Tibial nerve (tissue), 4 donors: ENCODE data around the gene TUBA3E. TPM values are rescaled to one million over a fixed set of nuclear protein-coding genes. Genes with fewer than 3 reads are reported as not detected.
A peak's percentile ranks its signal among the peaks of the same experiment; 100 is the strongest.
"Not testable (repeated sequence)": the region's sequence is repeated elsewhere in the genome, so short reads cannot be mapped to it uniquely, and the experiment has no call there.

Source experiments
- DNase-seq, 2 donors: peaks; one replicate each; pipeline ENCODE4 v3.0.0-alpha.2; 2019; ENCODE audit warnings: low spot score in 2 of 2
- H3K27ac ChIP-seq, 4 donors: fragments of 200-600 bp; sonication (generic) in 3 of 4; one replicate each; pipeline ENCODE4 v1.5.1; 2017 to 2019; ENCODE audit warnings: mild to moderate bottlenecking in 1 of 4
- H3K27me3 ChIP-seq, 2 donors: fragments of 200-600 bp; sonication (generic) in 1 of 2; one replicate each; pipeline versions ENCODE4 v1.5.1 to v1.6.0; 2017 to 2019
- H3K36me3 ChIP-seq, 3 donors: fragments of 200-600 bp; sonication (generic); one replicate each; pipeline ENCODE4 v1.5.1; 2018 to 2019
- H3K4me1 ChIP-seq, 4 donors: fragments of 200-600 bp; sonication (generic) in 3 of 4; one replicate each; pipeline ENCODE4 v1.5.1; 2017 to 2019
- H3K4me3 ChIP-seq, 4 donors: fragments of 200-600 bp; sonication (generic) in 3 of 4; one replicate each; pipeline ENCODE4 v1.5.1; 2017 to 2019; ENCODE audit warnings: mild to moderate bottlenecking in 1 of 4, moderate library complexity in 1 of 4
- H3K9me3 ChIP-seq, 4 donors: fragments of 200-600 bp; sonication (generic) in 3 of 4; one replicate each; pipeline ENCODE4 v1.5.1; 2017 to 2019
- EP300 ChIP-seq, 2 donors: sonication (generic); formaldehyde crosslinking; IDR thresholded peaks; one replicate each; pipeline ENCODE4 v1.6.1; 2017; ENCODE audit warnings: antibody characterized with exemption in 2 of 2, mild to moderate bottlenecking in 1 of 2
- POLR2A ChIP-seq, 2 donors: fragments of 450-650 bp; IDR thresholded peaks; one replicate each; pipeline ENCODE4 v1.6.1; 2017; ENCODE audit warnings: antibody characterized with exemption in 2 of 2, mild to moderate bottlenecking in 2 of 2, moderate library complexity in 2 of 2
- WGBS, 2 donors: methylation state at CpG; one replicate each; pipeline ENCODE4 v1.1.5; 2018; 5-methylcytosine and 5-hydroxymethylcytosine counted together
- total RNA-seq, 4 donors: library from RNA; depleted of rRNA; stranded (reverse); fragments of >200 nt; gene quantifications; one replicate each; pipeline ENCODE4 v1.1.0, GENCODE V29; 2016
- TF ChIP-seq, protein P1 (sequence below), 5 experiments: fragments of 200-600 bp in 3 of 5; fragments of 450-650 bp in 2 of 5; sonication (generic) in 3 of 5; IDR thresholded peaks; one replicate each; pipeline ENCODE4 v1.5.1; 2016 to 2019; ENCODE audit warnings: antibody characterized with exemption in 5 of 5, mild to moderate bottlenecking in 3 of 5, moderate library complexity in 2 of 5

TUBA3E gene
- total RNA-seq, 4 donors from 2014 or later, result not detected

DNA sequence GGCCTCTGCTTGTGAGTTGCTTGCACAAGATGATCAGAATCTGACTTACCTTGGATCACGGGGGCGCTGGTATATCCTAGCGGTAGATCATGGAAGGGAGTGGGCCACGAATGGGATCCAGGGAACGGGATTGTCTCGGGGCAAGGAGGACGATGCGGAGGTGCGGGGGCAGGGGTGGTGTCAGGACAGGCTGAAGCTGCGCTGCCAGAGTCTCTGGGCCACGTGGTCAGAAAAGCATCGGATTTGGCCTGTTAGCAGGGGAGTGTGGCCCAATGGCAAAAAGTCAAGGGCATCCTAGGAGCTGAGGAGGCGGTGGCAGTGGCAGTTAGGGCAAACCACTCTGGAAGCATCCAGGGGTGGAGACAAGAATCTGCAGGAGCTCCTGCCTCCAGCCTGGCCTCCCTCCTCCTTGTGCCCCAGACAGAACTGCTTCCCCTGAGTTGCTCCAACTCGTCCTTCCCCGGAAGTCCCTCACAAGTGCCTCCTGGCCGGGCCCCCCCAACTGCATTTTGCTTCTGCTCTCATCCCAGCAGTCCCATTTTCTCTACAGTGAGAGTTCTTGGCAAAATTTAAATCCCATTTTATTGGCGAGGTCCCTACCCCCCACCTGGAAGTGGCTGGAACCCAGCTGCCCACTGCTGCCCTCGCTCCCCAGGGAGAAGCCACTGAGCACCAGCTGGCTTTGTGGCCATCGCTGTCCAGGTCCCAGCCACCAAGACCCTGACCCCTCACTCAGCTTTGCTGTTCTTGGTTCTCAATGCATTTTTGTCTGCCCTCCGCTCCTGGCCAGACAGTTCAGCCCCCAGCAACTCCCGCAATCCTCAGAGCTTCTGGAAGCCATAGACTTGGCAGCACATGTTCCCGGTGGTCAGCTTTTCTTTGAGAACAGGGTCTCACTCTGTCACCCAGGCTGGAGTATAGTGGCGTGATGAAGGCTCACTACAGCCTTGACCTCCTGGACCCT is 47.8 kb downstream of the TUBA3E start:
- no peaks in the 10 kb centered on the region for H3K9me3 ChIP-seq
- no peaks in the 10 kb centered on the region for H3K27me3 ChIP-seq
- TF ChIP-seq EP300 (IDR thresholded peaks at IDR 0.05) (no peak), POLR2A (IDR thresholded peaks at IDR 0.05) (no peak)
- TF ChIP-seq, protein P1, sequence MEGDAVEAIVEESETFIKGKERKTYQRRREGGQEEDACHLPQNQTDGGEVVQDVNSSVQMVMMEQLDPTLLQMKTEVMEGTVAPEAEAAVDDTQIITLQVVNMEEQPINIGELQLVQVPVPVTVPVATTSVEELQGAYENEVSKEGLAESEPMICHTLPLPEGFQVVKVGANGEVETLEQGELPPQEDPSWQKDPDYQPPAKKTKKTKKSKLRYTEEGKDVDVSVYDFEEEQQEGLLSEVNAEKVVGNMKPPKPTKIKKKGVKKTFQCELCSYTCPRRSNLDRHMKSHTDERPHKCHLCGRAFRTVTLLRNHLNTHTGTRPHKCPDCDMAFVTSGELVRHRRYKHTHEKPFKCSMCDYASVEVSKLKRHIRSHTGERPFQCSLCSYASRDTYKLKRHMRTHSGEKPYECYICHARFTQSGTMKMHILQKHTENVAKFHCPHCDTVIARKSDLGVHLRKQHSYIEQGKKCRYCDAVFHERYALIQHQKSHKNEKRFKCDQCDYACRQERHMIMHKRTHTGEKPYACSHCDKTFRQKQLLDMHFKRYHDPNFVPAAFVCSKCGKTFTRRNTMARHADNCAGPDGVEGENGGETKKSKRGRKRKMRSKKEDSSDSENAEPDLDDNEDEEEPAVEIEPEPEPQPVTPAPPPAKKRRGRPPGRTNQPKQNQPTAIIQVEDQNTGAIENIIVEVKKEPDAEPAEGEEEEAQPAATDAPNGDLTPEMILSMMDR (IDR thresholded peaks at IDR 0.05), result no peak
- peaks cover 0 to 49% (median 0%) of the 10 kb centered on the region in 3 donors for H3K36me3 ChIP-seq
- H3K4me1 ChIP-seq, result no peaks in the 10 kb centered on the region
- no peak overlapping the region for H3K4me3 ChIP-seq
- WGBS, 2 donors, result 88 to 90% methylated on average over 23 of the region's 23 CpGs
- no peak overlapping the region for H3K27ac ChIP-seq
- DNase-seq, result no peak

DNA sequence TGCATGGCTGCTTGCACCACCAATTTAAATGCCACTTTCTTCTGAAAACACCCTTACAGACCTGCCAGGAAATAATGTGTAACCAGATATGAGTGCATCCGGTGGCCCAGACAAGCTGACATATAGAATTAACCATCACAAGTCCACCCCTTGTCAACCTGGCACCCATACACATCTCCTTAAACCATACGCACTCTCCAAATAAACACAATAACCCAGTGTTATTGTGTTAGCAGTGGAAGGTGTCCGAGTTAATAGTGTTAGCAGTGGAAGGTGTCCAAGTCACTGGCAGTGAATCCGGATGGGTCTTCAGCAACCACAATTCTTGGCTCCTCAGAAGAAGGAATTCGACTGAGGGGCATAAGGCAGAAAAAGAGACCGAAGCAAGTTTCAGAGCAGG is 49.7 kb downstream of the TUBA3E start:
- not testable (repeated sequence) for H3K4me3 ChIP-seq, H3K27me3 ChIP-seq, H3K27ac ChIP-seq, H3K9me3 ChIP-seq, DNase-seq
- WGBS, 2 donors, result 66 to 68% methylated on average over 6 of the region's 6 CpGs
- H3K4me1 ChIP-seq, result peaks cover 0 to 10% (median 0%) of the 10 kb centered on the region in 4 donors
- H3K36me3 ChIP-seq, result peaks cover 0 to 29% (median 0%) of the 10 kb centered on the region in 3 donors

DNA sequence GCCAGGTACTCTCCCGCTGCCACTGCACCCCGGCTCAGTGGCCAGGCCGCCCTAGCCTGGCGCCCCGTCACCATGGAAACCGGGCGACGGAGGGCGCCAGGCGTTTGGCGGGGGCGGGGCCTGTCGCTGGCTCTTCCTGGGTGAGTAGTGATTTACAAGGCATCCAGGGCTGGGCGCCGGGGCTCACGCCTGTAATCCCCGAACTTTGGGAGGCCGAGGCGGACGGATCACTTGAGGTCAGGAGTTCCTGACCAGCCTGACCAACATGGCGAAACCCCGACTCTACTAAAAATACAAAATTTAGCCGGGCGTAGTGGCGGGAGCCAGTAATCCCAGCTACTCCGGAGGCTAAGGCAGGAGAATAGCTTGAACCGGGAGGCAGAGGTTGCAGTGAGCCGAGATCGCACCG is 53.2 kb downstream of the TUBA3E start, which contains the start of gene CCDC74B:
CCDC74B (minus strand) TSS at position 107 of the 409 bp plus-strand sequence. CDS start 116 bp downstream, outside the sequence.
- not testable (repeated sequence) for H3K27me3 ChIP-seq, H3K9me3 ChIP-seq, H3K36me3 ChIP-seq, H3K27ac ChIP-seq
- 11 to 18% methylated on average over 15 to 17 of the region's 30 CpGs for WGBS, 2 donors
- Histone ChIP-seq H3K4me3 (peak within 1 kb of the TSS; percentile 4 to 52 (median 28)), H3K4me1 (peaks cover 0 to 10% (median 0%) of the 10 kb centered on the region in 4 donors)
- DNase-seq, result peak; percentile 19 to 24

DNA sequence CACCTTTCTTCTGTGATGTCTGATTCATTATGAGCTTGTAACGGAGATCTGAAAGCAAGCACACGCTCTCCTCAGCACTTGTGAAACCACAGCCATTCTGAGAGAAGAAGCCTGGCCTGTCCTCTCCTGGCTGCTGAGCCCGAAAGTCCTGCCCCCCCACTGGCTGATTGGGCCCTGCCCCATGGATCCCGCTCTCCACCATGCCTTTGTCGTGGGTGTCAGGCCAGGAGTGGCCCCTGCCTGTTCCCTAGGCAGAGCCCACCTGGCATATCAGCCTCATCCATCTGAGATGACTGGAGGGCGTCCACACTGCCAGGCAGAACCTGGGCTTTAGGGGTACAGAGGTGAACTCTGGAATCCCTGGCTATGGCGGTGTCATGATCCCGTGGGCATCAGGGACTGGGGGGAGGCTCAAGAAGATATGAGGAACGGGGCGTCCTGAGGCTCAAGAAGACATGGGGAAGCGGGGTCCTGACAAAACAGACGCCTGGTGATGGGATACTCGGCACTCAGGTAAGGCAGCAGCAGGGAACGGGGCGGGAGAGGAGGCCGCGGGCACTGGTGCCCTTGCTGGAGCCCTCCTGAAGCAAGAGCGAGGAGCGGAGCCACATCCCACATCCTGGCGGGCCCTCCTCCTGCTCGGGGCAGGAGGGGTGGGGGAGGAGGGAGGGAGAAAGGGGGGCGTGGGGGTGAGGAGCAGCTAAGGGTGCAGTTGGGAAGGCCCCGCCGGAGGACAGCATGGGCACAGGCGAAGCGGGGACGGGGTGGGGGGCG is 54.8 kb downstream of the TUBA3E start:
- 49 to 58% methylated on average over 16 to 18 of the region's 28 CpGs for WGBS, 2 donors
- not testable (repeated sequence) for H3K36me3 ChIP-seq, H3K27ac ChIP-seq, H3K27me3 ChIP-seq, H3K9me3 ChIP-seq, DNase-seq
- Histone ChIP-seq H3K4me1 (peaks cover 0 to 10% (median 0%) of the 10 kb centered on the region in 4 donors), H3K4me3 (peak overlapping the region in 3 of 4 donors; percentile 4 to 52 (median 28))

DNA sequence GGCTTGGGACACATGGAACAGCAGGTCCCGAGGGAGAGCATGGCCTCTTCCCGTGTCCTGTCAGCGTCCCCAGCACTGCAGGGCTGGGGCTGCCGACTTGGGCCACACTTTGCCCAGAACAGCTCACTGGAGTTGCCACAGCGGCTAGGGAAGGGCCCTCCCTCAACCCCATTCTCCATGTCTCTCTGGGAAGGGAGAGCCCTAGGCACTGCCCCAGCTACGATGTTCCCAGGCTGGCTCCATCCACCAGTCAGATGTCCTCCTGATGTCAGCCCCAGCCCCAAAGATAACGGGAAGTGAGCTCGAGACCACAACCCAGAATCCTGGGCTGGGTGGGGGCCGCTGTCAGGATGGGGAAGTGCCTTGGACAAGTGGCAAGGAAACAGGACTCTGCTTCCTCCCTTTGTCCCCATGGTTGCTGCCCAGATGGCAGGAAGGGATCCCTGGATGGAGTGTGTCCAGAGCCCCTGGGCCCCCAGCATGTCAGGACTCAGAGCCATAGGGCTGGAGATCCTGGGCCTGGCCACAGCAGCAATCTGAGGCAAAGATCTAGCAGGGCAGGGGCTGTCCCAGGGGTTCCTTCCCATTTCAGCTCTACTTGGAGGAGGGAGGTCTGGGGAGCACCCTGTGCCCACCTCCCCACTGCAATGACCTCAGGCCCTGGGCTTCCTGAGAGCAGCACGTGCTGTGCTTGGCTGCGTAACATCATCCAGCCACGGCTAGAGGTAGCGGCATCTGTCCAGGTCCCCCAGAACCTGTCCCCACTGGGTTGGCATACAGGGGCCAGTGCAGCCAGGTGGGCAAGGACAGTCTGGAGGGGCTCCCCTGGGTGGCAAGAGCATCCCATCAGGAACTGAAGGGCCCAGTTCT is 55.6 kb downstream of the TUBA3E start:
- 77 to 82% methylated on average over 6 to 8 of the region's 13 CpGs for WGBS, 2 donors
- H3K4me1 ChIP-seq, result peaks cover 0 to 10% (median 0%) of the 10 kb centered on the region in 4 donors
- DNase-seq, H3K27ac ChIP-seq, H3K4me3 ChIP-seq, H3K27me3 ChIP-seq, H3K9me3 ChIP-seq, H3K36me3 ChIP-seq: not testable (repeated sequence)

Other genes with a start within 250 kb of the TUBA3E start
- not detected for gene RAB6C, start 218.8 kb downstream of the TUBA3E start, total RNA-seq
- not detected for gene POTEF, start 69.2 kb downstream of the TUBA3E start, total RNA-seq
- 10 to 100 TPM in 3 of 4 donors, 1 to 10 TPM in 1; 7.2 to 32.6 (median 23.3) TPM for gene CCDC74B, start 53.3 kb downstream of the TUBA3E start, total RNA-seq
- gene SMPD4, start 16.8 kb downstream of the TUBA3E start, total RNA-seq, result 10 to 100 TPM; 35.2 to 72.6 (median 50.5) TPM
- 100 to 1,000 TPM; 108 to 190 (median 153) TPM for gene MZT2B, start 16.2 kb downstream of the TUBA3E start, total RNA-seq
- gene IMP4, start 144.5 kb upstream of the TUBA3E start, total RNA-seq, result 100 to 1,000 TPM in 1 of 4 donors, 10 to 100 TPM in 3; 72.6 to 207 (median 93.3) TPM
- 10 to 100 TPM; 39.8 to 72.6 (median 54.8) TPM for gene PTPN18, start 157.6 kb upstream of the TUBA3E start, total RNA-seq